ENCODE results near the gene STAG2. TPM values are rescaled to one million over a fixed set of nuclear protein-coding genes. Genes with fewer than 3 reads are reported as not detected.

STAG2 gene
- total and polyA plus RNA-seq, 2 experiments from 2014 or later: 68.8 to 92.8 TPM

Other genes with a start within 250 kb of the STAG2 start
- 86.6 and 92.4 TPM in 2 replicates for gene THOC2, start 228.7 kb upstream of the STAG2 start, total RNA-seq (2014; rRNA removed; shearing (Covaris generic))
- gene THOC2, start 228.7 kb upstream of the STAG2 start, polyA plus RNA-seq (2016; fragmentation: Nextera tagmentation; extraction: Ambion mirVana): 103 and 138 TPM in 2 replicates
- gene XIAP, start 101.7 kb upstream of the STAG2 start, total RNA-seq (2014; rRNA removed; shearing (Covaris generic)): 25.5 and 34.7 TPM in 2 replicates
- 12.8 and 15.6 TPM in 2 replicates for gene XIAP, start 101.7 kb upstream of the STAG2 start, polyA plus RNA-seq (2016; fragmentation: Nextera tagmentation; extraction: Ambion mirVana)